GM12878 (cell line): ENCODE results near the gene PTCD2. TPM values are rescaled to one million over a fixed set of nuclear protein-coding genes. Genes with fewer than 3 reads are reported as not detected.

ENCODE experiments used
- BACH1 ChIP-seq: fragments of 450-650 bp; IDR thresholded peaks from 2 replicates; pipeline ENCODE4 v1.6.1; 2017; ENCODE audit warnings: mild to moderate bottlenecking, borderline replicate concordance
- CREM ChIP-seq: IDR thresholded peaks from 2 replicates; pipeline ENCODE4 v1.6.1; 2014; ENCODE audit warnings: antibody characterized with exemption, low read depth
- EGR1 ChIP-seq, 2 experiments: IDR thresholded peaks; 1 replicate in 1 of 2; 2 replicates in 1 of 2; pipeline ENCODE4 v1.6.1; 2011 to 2012; ENCODE audit warnings: low read depth in 2 of 2, low read length in 2 of 2, borderline replicate concordance in 1 of 2, mild to moderate bottlenecking in 1 of 2, moderate library complexity in 1 of 2
- EP300 ChIP-seq, 2 experiments: fragments of 150-350 bp in 1 of 2; IDR thresholded peaks; 2 replicates each; pipeline ENCODE4 v1.6.1; 2011 to 2012; ENCODE audit warnings: low read depth in 2 of 2, low read length in 2 of 2, borderline replicate concordance in 1 of 2, improper control_type of control experiment in 1 of 2, inconsistent platforms in 1 of 2; ENCODE audit not compliant: control insufficient read depth in 1 of 2
- ESRRA ChIP-seq: IDR thresholded peaks from 2 replicates; pipeline ENCODE4 v1.6.1; 2012; ENCODE audit warnings: mild to moderate bottlenecking, low read length, improper control_type of control experiment
- IKZF2 ChIP-seq, 2 experiments: fragments of 450-650 bp; IDR thresholded peaks; 2 replicates each; pipeline ENCODE4 v1.6.1; 2017; ENCODE audit warnings: mild to moderate bottlenecking in 2 of 2, moderate library complexity in 2 of 2
- IRF3 ChIP-seq: fragments of 450-650 bp; IDR thresholded peaks from 2 replicates; pipeline ENCODE4 v1.6.1; 2014; ENCODE audit warnings: mild to moderate bottlenecking
- IRF5 ChIP-seq: fragments of 450-650 bp; IDR thresholded peaks from 2 replicates; pipeline ENCODE4 v1.6.1; 2017; ENCODE audit warnings: borderline replicate concordance
- MLLT1 ChIP-seq: fragments of 450-650 bp; IDR thresholded peaks from 2 replicates; pipeline ENCODE4 v1.6.1; 2016; ENCODE audit warnings: mild to moderate bottlenecking
- MYB ChIP-seq: fragments of 150-350 bp; IDR thresholded peaks from 2 replicates; pipeline ENCODE4 v1.6.1; 2014; ENCODE audit warnings: mild to moderate bottlenecking, low read depth, low read length, borderline replicate concordance
- NBN ChIP-seq: fragments of 450-650 bp; IDR thresholded peaks from 2 replicates; pipeline ENCODE4 v1.6.1; 2016
- NFIC ChIP-seq: IDR thresholded peaks from 2 replicates; pipeline ENCODE4 v1.6.1; 2012; ENCODE audit warnings: low read depth, mild to moderate bottlenecking, inconsistent platforms, low read length, moderate library complexity
- NFYA ChIP-seq: IDR thresholded peaks from 2 replicates; pipeline ENCODE4 v1.6.1; 2011; ENCODE audit warnings: low read depth, mild to moderate bottlenecking, low read length, improper control_type of control experiment, borderline replicate concordance
- NR2C2 ChIP-seq: IDR thresholded peaks from 2 replicates; pipeline ENCODE4 v1.6.1; 2011; ENCODE audit warnings: borderline replicate concordance, low read depth; ENCODE audit not compliant: control insufficient read depth, insufficient read length
- NR2F1 ChIP-seq: fragments of 450-650 bp; conservative IDR thresholded peaks from 2 replicates; pipeline ENCODE4 v1.6.1; 2017; ENCODE audit warnings: mild to moderate bottlenecking
- PAX5 ChIP-seq: IDR thresholded peaks from 2 replicates; pipeline ENCODE4 v1.6.1; 2011; ENCODE audit warnings: low read depth, low read length, borderline replicate concordance
- PAX8 ChIP-seq: fragments of 450-650 bp; IDR thresholded peaks from 2 replicates; pipeline ENCODE4 v1.6.1; 2017; ENCODE audit warnings: mild to moderate bottlenecking, moderate library complexity
- PBX3 ChIP-seq: IDR thresholded peaks from 2 replicates; pipeline ENCODE4 v1.6.1; 2011; ENCODE audit warnings: mild to moderate bottlenecking, low read depth, low read length, moderate library complexity; ENCODE audit not compliant: insufficient replicate concordance
- RELA ChIP-seq: fragments of 450-650 bp; IDR thresholded peaks from 2 replicates; pipeline ENCODE4 v1.8.0; 2014; ENCODE audit warnings: borderline replicate concordance; ENCODE audit not compliant: partially characterized antibody
- SIN3A ChIP-seq: IDR thresholded peaks from 2 replicates; pipeline ENCODE4 v1.6.1; 2012; ENCODE audit warnings: low read depth, low read length, improper control_type of control experiment
- ZNF207 ChIP-seq: fragments of 450-650 bp; IDR thresholded peaks from 2 replicates; pipeline ENCODE4 v1.6.1; 2014; ENCODE audit warnings: antibody characterized with exemption, mild to moderate bottlenecking, borderline replicate concordance
- ZNF384 ChIP-seq: IDR thresholded peaks from 2 replicates; pipeline ENCODE4 v1.6.1; 2012; ENCODE audit warnings: low read depth, mild to moderate bottlenecking, low read length, improper control_type of control experiment, borderline replicate concordance
- ZNF687 ChIP-seq: fragments of 450-650 bp; IDR thresholded peaks from 2 replicates; pipeline ENCODE4 v1.6.1; 2017; ENCODE audit warnings: mild to moderate bottlenecking, moderate library complexity
- polyA plus RNA-seq, 11 experiments: library from polyadenylated mRNA; depleted of rRNA in 4 of 11; unstranded in 6 of 11; stranded (reverse) in 5 of 11; fragments of >200 nt; fragmentation: Nextera tagmentation in 4 of 11; fragmentation: Illumina TruSeq in 1 of 11; extraction: Ambion mirVana in 4 of 11; extraction: Trizol in 1 of 11; gene quantifications; 1 replicate in 1 of 11; 2 replicates in 10 of 11; pipeline versions ENCODE4 v1.2.1 to v1.2.3, GENCODE V29; 2011 to 2016; ENCODE audit warnings: inconsistent platforms in 2 of 11, missing spikeins in 2 of 11, low read depth in 1 of 11
- total RNA-seq, 4 experiments: library from RNA; depleted of rRNA in 3 of 4; stranded (reverse); fragments of >200 nt in 3 of 4; fragmentation: Illumina TruSeq in 1 of 4; extraction: Trizol in 1 of 4; gene quantifications; 2 replicates each; pipeline versions ENCODE4 v1.2.1 to v1.2.3, GENCODE V29; 2013 to 2021

Gene PTCD2
- total and polyA plus RNA-seq, 10 of the 15 experiments (the other 5 are each of a cell fraction or from before 2014, with no cell fraction given) = 8.7 to 15.0 (median 11.9) TPM

GRCh38 chr5:72294473-72294872, 25.7 kb upstream of the PTCD2 start (continued):
- no peak for TF ChIP-seq PBX3
- TF ChIP-seq RELA = no peak
- TF ChIP-seq NFIC = peak; percentile 29; the same call in 1 of the 2 replicates
- TF ChIP-seq CREM = no peak
- TF ChIP-seq ZNF687 = no peak
- no peak for TF ChIP-seq BACH1
- no peak for TF ChIP-seq EP300 (IDR thresholded peaks at IDR 0.05; ENCODE audit: borderline replicate concordance in 1 of 2, control insufficient read depth in 1 of 2, low read depth in 2 of 2, low read length in 2 of 2)
- no peak for TF ChIP-seq NFYA
- peak; percentile 32; the same call in 1 of the 2 replicates for TF ChIP-seq ZNF384
- TF ChIP-seq PAX8 = no peak
- TF ChIP-seq ZNF207 = no peak
- TF ChIP-seq IRF5 = no peak
- no peak for TF ChIP-seq MLLT1
- peak in 1 of 2 experiments; percentile 54; a peak in 2 of 4 replicates for TF ChIP-seq IKZF2 (IDR thresholded peaks at IDR 0.05)
- TF ChIP-seq ESRRA = no peak
- no peak for TF ChIP-seq NBN
- TF ChIP-seq PAX5 = 0 out of 2 replicates have a peak, but pooled peaks have one; percentile 31
- TF ChIP-seq EGR1 (IDR thresholded peaks at IDR 0.05; ENCODE audit: borderline replicate concordance in 1 of 2, low read depth in 2 of 2, low read length in 2 of 2) = no peak
- TF ChIP-seq NR2C2 = no peak
- no peak for TF ChIP-seq MYB
- TF ChIP-seq IRF3 = no peak
- TF ChIP-seq SIN3A = no peak
- TF ChIP-seq NR2F1 = no peak
